Left colon (tissue), 2 donors: ENCODE results near the gene TSPEAR. TPM values are rescaled to one million over a fixed set of nuclear protein-coding genes. Genes with fewer than 3 reads are reported as not detected.
A peak's percentile ranks its signal among the peaks of the same experiment; 100 is the strongest.
"Not testable (repeated sequence)": the region's sequence is repeated elsewhere in the genome, so short reads cannot be mapped to it uniquely, and the experiment has no call there.

Experiments
- ATAC-seq: fragments of 200-7000 bp; cut with Tn5 transposase; one replicate; pipeline ENCODE4 v1.9.1; 2020; ENCODE audit warnings: mild to moderate bottlenecking, moderate library complexity
- DNase-seq, 2 donors: peaks; one replicate each; pipeline ENCODE4 v3.0.0-alpha.2; 2020
- intact Hi-C, 2 donors: fragments of 100-400 bp; cut with DNase I in 1 of 2; cut with micrococcal nuclease in 1 of 2; formaldehyde crosslinking; loops; one replicate each; pipeline versions ENCODE4 v1.11.2 to v1.14.0; 2022; cut with DNase I, micrococcal nuclease
- total RNA-seq, 2 donors: library from RNA; stranded (reverse); fragmentation: NEBNext Ultra II Directional; extraction: Animal tissue kit (Norgen Biotek cat#: 25700); gene quantifications; one replicate each; pipeline ENCODE4 v1.2.1, GENCODE V29; 2021
- donor health status: DM: no; HTN: no; CAD: no.
- donor health status: DM: yes; HTN: yes; CAD: no.

Gene TSPEAR
- total RNA-seq, 2 donors from 2014 or later, result 0.09 TPM; not detected in 1

- intact Hi-C loops, result loop anchor here in 1 of 2 donors (10.0 kb wide), 1 partner anchor 139 kb away; no protein-coding TSS in a partner anchor
- ATAC-seq, result no peak
- DNase-seq, result no peak
Observed at GRCh38 chr21:44483288-44484237, 227.8 kb downstream of the TSPEAR start.

GRCh38 chr21:44482581-44483287, 228.6 kb downstream of the TSPEAR start:
- intact Hi-C loops, result loop anchor here in 1 of 2 donors (10.0 kb wide), 1 partner anchor 138 kb away; no protein-coding TSS in a partner anchor
- DNase-seq, result no peak
- ATAC-seq, result no peak

GRCh38 chr21:44480200-44481053, 230.9 kb downstream of the TSPEAR start:
- ATAC-seq (no peak), DNase-seq (no peak)
- intact Hi-C loops, result loop anchor here in 1 of 2 donors (10.0 kb wide), 1 partner anchor 136 kb away; no protein-coding TSS in a partner anchor

GRCh38 chr21:44479556-44480199, 231.7 kb downstream of the TSPEAR start:
- intact Hi-C loops, result loop anchor here in 1 of 2 donors (10.0 kb wide), 1 partner anchor 135 kb away; no protein-coding TSS in a partner anchor
- ATAC-seq, result not testable (repeated sequence)
- DNase-seq, result peak in 1 of 2 donors; percentile 63

- ATAC-seq (no peak), DNase-seq (no peak)
- intact Hi-C loops, result no loop called here
Observed at GRCh38 chr21:44478801-44479167, 232.6 kb downstream of the TSPEAR start.

- no peak for ATAC-seq
- intact Hi-C loops, result no loop called here
- peak in 1 of 2 donors; percentile 41 for DNase-seq
Observed at GRCh38 chr21:44478124-44478800, 233.1 kb downstream of the TSPEAR start.

GRCh38 chr21:44477712-44478111, 233.7 kb downstream of the TSPEAR start:
- intact Hi-C loops, result no loop called here
- ATAC-seq, result no peak
- DNase-seq, result no peak

- intact Hi-C loops, result no loop called here
- no peak for ATAC-seq
- DNase-seq, result no peak
Observed at GRCh38 chr21:44477131-44477530, 234.2 kb downstream of the TSPEAR start.

GRCh38 chr21:44475266-44475845, 236.0 kb downstream of the TSPEAR start:
- ATAC-seq (no peak), DNase-seq (no peak)
- intact Hi-C loops, result no loop called here

- DNase-seq, result no peak
- ATAC-seq, result no peak
- intact Hi-C loops, result no loop called here
Observed at GRCh38 chr21:44473915-44474555, 237.3 kb downstream of the TSPEAR start.

GRCh38 chr21:44471996-44472395, 239.4 kb downstream of the TSPEAR start:
- intact Hi-C loops, result no loop called here
- DNase-seq, result no peak
- no peak for ATAC-seq

GRCh38 chr21:44471341-44471740, 240.0 kb downstream of the TSPEAR start:
- no peak for ATAC-seq
- intact Hi-C loops, result no loop called here
- DNase-seq, result no peak

- DNase-seq, result no peak
- ATAC-seq, result no peak
- intact Hi-C loops, result no loop called here
Observed at GRCh38 chr21:44467859-44468195, 243.5 kb downstream of the TSPEAR start.

- intact Hi-C loops, result no loop called here
- ATAC-seq (no peak), DNase-seq (no peak)
Observed at GRCh38 chr21:44466996-44467858, 244.1 kb downstream of the TSPEAR start.

- DNase-seq (no peak), ATAC-seq (no peak)
- intact Hi-C loops, result no loop called here
Observed at GRCh38 chr21:44466351-44466954, 244.9 kb downstream of the TSPEAR start.

GRCh38 chr21:44464351-44464750, 247.0 kb downstream of the TSPEAR start:
- intact Hi-C loops, result no loop called here
- no peak for ATAC-seq

More at GRCh38 chr21:44464351-44464750, 247.0 kb downstream of the TSPEAR start:
- no peak for DNase-seq
